RCC 7860 (cell line): ENCODE results near the gene PKD1L1.
"Not testable (repeated sequence)": the region's sequence is repeated elsewhere in the genome, so short reads cannot be mapped to it uniquely, and the experiment has no call there.

ENCODE experiments used
- DNase-seq: peaks from one replicate; pipeline ENCODE4 v3.0.0-alpha.2; 2015; ENCODE audit warnings: low spot score
- FAIRE-seq: peaks from 2 replicates; lab custom pipeline; 2012; peaks lifted over from hg19 to GRCh38; lab: Jason Lieb, UNC

The PKD1L1 gene

GRCh38 chr7:47776335-47776734 is 171.9 kb downstream of the PKD1L1 start:
- DNase-seq (no peak), FAIRE-seq (no peak)

DNA sequence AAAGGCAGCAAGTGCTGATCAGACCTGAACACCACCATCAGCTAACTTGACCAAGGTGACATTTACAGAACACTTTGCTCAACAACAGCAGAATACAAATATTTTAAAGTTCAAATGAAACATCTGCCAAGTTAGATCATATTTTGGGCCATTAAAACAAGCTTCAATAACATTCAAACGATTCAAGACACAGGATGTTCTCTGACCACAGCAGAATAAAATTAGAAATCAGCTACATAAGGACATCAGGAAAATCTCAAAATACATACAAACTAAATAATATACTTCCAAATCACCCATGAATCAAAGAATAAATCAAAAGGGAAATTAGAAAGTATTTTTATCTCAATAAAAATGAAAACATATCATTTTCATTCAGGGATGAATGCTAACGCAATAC is 173.0 kb downstream of the PKD1L1 start:
- FAIRE-seq (no peak), DNase-seq (no peak)

- no peak for FAIRE-seq
- DNase-seq, result no peak
Observed at GRCh38 chr7:47772492-47772891, 175.8 kb downstream of the PKD1L1 start.

- DNase-seq (no peak), FAIRE-seq (no peak)
Observed at GRCh38 chr7:47771990-47772360, 176.3 kb downstream of the PKD1L1 start.

DNA sequence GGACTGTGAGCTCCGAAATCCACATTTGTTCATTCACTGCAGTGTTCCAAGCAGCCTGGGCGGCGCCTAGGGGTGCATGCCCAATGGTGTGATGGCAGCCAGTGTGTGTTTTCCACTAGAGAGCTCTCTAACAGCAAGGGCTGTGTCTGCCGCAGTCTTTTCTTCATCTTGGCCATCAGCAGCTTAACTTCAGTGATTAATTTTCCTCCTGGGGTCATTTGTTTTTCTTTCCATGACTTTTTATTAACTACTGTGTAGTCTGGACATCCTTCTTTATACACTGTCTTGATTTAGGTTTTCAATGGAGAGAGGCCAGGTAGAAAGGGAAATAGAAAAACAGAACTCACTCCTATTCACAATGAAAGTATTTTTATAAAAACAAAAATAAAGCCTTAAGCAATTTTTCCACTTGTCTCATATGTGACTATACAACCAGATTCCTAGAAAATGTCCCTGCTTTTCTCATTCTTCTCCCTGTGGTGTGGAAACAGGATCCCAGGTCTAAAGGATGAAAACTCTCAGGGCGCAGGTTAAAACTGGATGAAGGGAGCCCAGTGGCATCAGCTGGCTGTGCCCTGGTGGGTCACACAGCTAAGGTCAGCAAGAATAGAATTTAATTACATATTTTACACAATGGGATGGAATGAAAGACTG is 176.8 kb downstream of the PKD1L1 start:
- DNase-seq, result no peak

GRCh38 chr7:47766126-47766525 is 182.1 kb downstream of the PKD1L1 start:
- DNase-seq (no peak), FAIRE-seq (no peak)

More for the DNA sequence above, 176.8 kb downstream of the PKD1L1 start:
- no peak for FAIRE-seq

DNA sequence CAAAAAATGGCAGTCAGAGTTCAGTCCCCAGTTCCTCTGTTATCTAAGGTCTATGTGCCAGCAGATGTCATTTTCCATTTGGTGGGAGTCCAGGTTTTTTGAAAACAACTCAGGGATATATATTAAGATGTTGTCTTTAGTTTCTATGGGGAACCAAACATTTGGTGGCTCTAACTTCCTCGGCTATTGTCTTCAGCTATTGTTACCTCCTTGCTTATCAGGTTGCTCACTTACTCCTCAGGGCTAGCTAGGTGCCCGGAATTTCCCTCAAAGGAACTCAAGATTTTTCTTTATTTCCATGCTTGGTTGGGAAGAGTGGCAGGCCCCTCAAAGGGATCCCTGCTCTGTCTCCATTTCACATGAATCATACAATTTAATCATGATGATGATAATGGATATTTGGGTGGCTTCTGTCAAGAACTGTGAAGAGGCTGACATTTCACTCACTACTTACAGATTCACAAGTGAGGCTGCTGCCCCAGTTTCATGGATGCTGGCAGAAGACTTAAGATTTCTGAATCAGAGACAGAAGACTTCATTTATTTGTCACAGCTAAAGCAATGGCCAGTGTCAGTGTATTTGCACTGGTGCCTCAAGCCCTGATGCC is 182.8 kb downstream of the PKD1L1 start:
- FAIRE-seq, result no peak
- DNase-seq, result no peak

- FAIRE-seq (no peak), DNase-seq (no peak)
Observed at GRCh38 chr7:47764746-47765145, 183.5 kb downstream of the PKD1L1 start.

DNA sequence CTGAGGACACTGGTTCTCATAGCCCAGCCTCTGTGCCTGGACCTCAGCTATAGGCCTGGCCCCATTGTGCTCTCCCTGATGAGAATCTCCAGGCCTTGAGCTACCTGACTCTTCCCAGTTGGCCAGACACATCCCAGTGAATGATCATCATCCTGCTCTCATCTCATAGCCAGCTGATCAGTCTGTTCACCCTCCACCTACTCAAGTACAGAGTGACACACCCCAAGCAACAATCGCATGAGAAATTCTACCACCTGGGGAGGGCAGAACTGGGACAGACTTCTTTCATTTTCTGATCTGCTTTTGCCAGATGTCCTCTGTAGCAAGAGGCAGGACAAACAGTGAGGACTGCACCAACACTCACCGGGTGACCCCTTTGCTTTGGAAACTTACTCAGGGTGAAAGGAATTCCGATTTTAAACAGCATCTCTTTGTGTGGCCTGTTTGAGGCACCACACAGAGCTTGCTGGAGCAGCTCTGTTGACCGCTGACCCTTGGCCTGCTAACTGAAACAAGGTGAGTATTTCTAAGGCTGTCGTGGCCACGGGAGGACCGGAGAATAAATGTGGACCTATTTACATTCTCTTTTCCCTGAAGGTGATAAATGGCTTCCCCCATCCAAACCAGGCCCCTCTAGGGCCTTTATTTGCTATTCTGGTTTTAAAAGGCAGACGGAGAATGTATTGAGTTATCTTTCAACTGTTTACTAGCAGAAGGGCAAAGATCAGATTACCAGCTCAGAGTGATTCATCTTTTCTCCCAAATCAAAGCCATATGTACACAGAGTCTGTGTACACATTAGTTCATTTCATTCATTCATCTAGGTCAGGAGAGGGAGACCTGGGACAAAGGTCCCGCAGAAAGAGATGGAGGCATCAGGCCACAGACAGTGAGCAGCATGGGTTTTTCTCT is 184.9 kb downstream of the PKD1L1 start:
- peak; percentile 80 for FAIRE-seq
- DNase-seq, result peak; percentile 78

GRCh38 chr7:47762746-47763062 is 185.6 kb downstream of the PKD1L1 start:
- no peak for FAIRE-seq

DNA sequence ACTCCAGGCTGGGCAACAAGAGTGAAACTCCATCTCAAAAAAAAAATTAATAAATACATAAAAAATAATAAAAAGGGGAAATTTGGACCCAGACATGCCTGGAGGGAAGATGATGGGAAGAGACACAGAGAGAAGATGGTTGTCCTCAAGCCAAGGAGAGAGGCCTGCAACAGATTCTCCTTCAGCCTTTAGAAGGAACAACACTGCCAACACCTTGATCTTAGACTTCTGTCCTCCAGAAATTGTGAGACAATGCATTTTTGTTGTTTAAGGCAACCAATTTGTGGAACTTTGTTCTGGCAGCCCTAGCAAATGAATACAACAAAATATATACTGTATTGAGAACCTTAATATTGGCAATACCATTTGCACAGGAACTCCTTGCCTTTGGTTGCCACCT is 186.1 kb downstream of the PKD1L1 start:
- DNase-seq (no peak), FAIRE-seq (no peak)

More at GRCh38 chr7:47762746-47763062, 185.6 kb downstream of the PKD1L1 start:
- DNase-seq, result no peak

GRCh38 chr7:47759056-47759706 is 189.1 kb downstream of the PKD1L1 start:
- no peak for FAIRE-seq
- DNase-seq, result no peak

DNA sequence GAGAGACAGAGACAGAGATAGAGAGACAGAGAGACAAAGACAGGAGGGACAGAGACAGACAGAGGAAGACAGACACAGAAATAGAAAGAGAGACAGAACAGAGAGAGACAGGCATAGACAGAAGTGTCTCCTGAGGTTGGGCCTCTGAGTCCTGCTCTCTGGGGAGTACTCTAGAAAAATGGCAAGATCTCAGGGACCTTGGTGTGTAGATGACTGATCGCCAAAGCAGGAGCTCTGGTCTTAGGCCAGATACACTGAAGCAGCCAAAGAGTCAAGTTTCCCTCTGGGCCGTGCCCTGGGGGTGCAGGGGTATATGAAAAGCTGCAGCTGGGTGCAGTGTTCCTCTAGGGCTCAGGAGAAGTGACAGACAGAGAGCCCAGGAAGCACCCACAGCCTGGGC is 189.7 kb downstream of the PKD1L1 start:
- FAIRE-seq, result no peak
- no peak for DNase-seq

- FAIRE-seq (no peak), DNase-seq (no peak)
Observed at GRCh38 chr7:47757921-47758411, 190.3 kb downstream of the PKD1L1 start.

GRCh38 chr7:47756636-47757035 is 191.6 kb downstream of the PKD1L1 start:
- no peak for FAIRE-seq
- no peak for DNase-seq

- DNase-seq, result no peak
- FAIRE-seq, result no peak
Observed at GRCh38 chr7:47755248-47755647, 193.0 kb downstream of the PKD1L1 start.

DNA sequence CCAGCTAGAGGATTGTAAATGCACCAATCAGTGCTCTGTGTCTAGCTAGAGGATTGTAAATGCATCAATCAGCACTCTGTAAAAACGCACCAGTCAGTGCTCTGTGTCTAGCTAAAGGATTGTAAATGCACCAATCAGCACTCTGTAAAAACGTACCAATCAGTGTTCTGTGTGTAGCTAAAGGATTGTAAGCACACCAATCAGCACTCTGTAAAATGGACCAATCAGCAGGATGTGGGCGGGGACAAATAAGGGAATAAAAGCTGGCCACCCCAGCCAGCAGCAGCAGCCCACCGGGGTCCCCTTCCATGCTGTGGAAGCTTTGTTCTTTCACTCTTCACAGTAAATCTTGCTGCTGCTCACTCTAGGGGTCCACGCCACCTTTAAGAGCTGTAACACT is 196.5 kb downstream of the PKD1L1 start:
- FAIRE-seq, DNase-seq: not testable (repeated sequence)

GRCh38 chr7:47751043-47751442 is 197.2 kb downstream of the PKD1L1 start:
- FAIRE-seq, result no peak
- DNase-seq, result no peak

DNA sequence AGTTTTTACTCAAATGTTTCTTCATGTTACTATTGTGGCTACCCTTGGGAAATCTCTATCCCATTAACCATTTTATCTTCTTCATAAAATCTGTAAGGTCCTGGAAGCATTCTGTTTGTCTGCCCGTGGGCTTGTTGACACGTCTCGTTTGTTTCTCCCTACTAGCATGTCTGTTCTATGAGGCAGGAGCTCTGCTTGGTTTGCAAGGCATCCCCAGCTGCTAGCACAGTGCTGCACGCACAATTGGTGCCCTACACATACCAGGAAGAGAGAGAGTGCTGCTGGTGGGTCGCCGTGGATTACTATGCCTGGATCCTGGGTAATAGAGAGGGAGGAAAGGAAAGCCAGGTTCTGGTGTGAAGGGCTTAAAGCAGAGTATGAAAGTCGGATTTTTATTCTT is 200.2 kb downstream of the PKD1L1 start:
- FAIRE-seq, result no peak
- DNase-seq, result no peak

- FAIRE-seq (no peak), DNase-seq (no peak)
Observed at GRCh38 chr7:47747160-47747559, 201.1 kb downstream of the PKD1L1 start.

DNA sequence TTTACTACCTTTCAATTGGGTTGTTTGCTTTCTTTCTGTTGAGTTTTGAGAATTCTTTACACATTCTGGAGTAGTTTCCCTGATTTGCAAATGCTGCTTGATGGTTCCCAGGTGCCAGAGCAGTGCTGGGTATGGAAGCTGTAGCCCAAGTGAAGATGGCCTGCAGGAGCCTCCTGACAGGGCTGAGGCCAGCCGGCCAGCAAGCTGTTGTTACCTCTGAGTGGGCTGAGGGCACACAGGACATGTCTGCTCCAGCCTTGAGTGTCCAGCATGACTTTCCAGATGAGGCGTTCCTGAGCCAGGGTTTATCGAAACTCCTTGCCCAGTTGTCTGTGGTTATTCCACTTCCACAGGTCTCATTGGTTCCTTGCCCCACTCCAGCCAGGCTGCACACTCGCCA is 201.8 kb downstream of the PKD1L1 start:
- no peak for FAIRE-seq
- DNase-seq, result no peak
